IMR-90 (cell line): ENCODE data around the gene SLC29A1. TPM values are rescaled to one million over a fixed set of nuclear protein-coding genes. Genes with fewer than 3 reads are reported as not detected.
A peak's percentile ranks its signal among the peaks of the same experiment; 100 is the strongest.

ENCODE experiments used
- ATAC-seq: fragments of 200-7000 bp; cut with Tn5 transposase; 2 replicates; pipeline ENCODE4 v1.9.1; 2020; ENCODE audit warnings: low read depth, mild to moderate bottlenecking, moderate library complexity
- BruUV-seq: library from RNA; stranded (reverse); fragments of 400-500 nt; replicated peaks from 2 replicates; lab custom pipeline; 2021; lab: Mats Ljungman, UMichigan
- CTCF ChIA-PET: fragments of 300-600 bp; formaldehyde crosslinking; extraction: SDS; loops from one replicate; lab custom pipeline; 2021; ENCODE audit warnings: antibody characterized with exemption; lab: Yijun Ruan, JAX
- POLR2A ChIA-PET: fragments of 300-600 bp; sonication (Branson Sonifier 250); formaldehyde crosslinking; loops from one replicate; lab custom pipeline; 2022; ENCODE audit warnings: antibody characterized with exemption; ENCODE audit not compliant: unreplicated experiment; lab: Charles Lee
- DNase-seq: peaks from one replicate; pipeline ENCODE4 v3.0.0; 2013
- H2AFZ ChIP-seq: replicated peaks from 2 replicates; pipeline ENCODE3; 2013; ENCODE audit warnings: low read length, mild to moderate bottlenecking; ENCODE audit not compliant: poor library complexity
- H2AK5ac ChIP-seq: 2 replicates; pipeline ENCODE4 v1.6.1; 2013; ENCODE audit warnings: low read depth, low read length, inconsistent platforms
- H2AK9ac ChIP-seq: replicated peaks from 2 replicates; pipeline ENCODE3; 2013; ENCODE audit warnings: mild to moderate bottlenecking, low read depth, low read length, moderate library complexity; ENCODE audit not compliant: poor library complexity
- H2BK120ac ChIP-seq: 2 replicates; pipeline ENCODE4 v1.6.1; 2013; ENCODE audit warnings: low read depth, low read length, inconsistent platforms
- H2BK15ac ChIP-seq: 3 replicates; pipeline ENCODE4 v1.6.1; 2013; ENCODE audit warnings: low read depth, low read length, inconsistent platforms
- H2BK20ac ChIP-seq: 2 replicates; pipeline ENCODE4 v1.6.1; 2013; ENCODE audit warnings: low read depth, mild to moderate bottlenecking, inconsistent platforms, low read length, moderate library complexity
- H2BK5ac ChIP-seq: 2 replicates; pipeline ENCODE4 v1.6.1; 2013; ENCODE audit warnings: mild to moderate bottlenecking, low read depth, low read length, inconsistent platforms; ENCODE audit not compliant: poor library complexity, severe bottlenecking
- H3K14ac ChIP-seq: replicated peaks from 2 replicates; pipeline ENCODE4 v1.6.1; 2013; ENCODE audit warnings: low read depth, low read length, inconsistent platforms
- H3K18ac ChIP-seq: 2 replicates; pipeline ENCODE4 v1.6.1; 2013; ENCODE audit warnings: low read depth, low read length, control low read depth
- H3K23ac ChIP-seq: 2 replicates; pipeline ENCODE4 v1.6.1; 2013; ENCODE audit warnings: low read depth, low read length, inconsistent platforms
- H3K27ac ChIP-seq: 2 replicates; pipeline ENCODE4 v1.5.1; 2013; ENCODE audit warnings: mild to moderate bottlenecking, control low read depth, low read length; ENCODE audit not compliant: insufficient read depth
- H3K27me3 ChIP-seq: 2 replicates; pipeline ENCODE4 v1.6.1; 2013; ENCODE audit warnings: low read length; ENCODE audit not compliant: control insufficient read depth, insufficient read depth
- H3K36me3 ChIP-seq: 2 replicates; pipeline ENCODE4 v1.6.1; 2013; ENCODE audit warnings: low read length, mixed read lengths; ENCODE audit not compliant: control insufficient read depth, insufficient read depth
- H3K4ac ChIP-seq: 2 replicates; pipeline ENCODE4 v1.6.1; 2013; ENCODE audit warnings: low read depth, low read length, inconsistent platforms
- H3K4me1 ChIP-seq: 2 replicates; pipeline ENCODE4 v1.6.1; 2013; ENCODE audit warnings: low read length, mixed read lengths; ENCODE audit not compliant: control insufficient read depth, insufficient read depth
- H3K4me2 ChIP-seq: 2 replicates; pipeline ENCODE4 v1.6.1; 2013; ENCODE audit warnings: low read depth, mild to moderate bottlenecking, control low read depth, low read length, moderate library complexity
- H3K4me3 ChIP-seq: 2 replicates; pipeline ENCODE4 v1.5.1; 2013; ENCODE audit warnings: low read depth, mild to moderate bottlenecking, control low read depth, low read length, moderate library complexity; ENCODE audit not compliant: insufficient read depth
- H3K56ac ChIP-seq: 2 replicates; pipeline ENCODE4 v1.6.1; 2013; ENCODE audit warnings: low read length, inconsistent platforms; ENCODE audit not compliant: insufficient read depth; ENCODE audit errors: extremely low read depth
- H3K79me1 ChIP-seq, 2 experiments: 2 replicates each; pipeline ENCODE4 v1.6.1; 2013; ENCODE audit warnings: low read length in 2 of 2, inconsistent platforms in 1 of 2, low read depth in 1 of 2
- H3K9ac ChIP-seq: 2 replicates; pipeline ENCODE4 v1.6.1; 2013; ENCODE audit warnings: low read depth, low read length, control low read depth
- H3K9me1 ChIP-seq: 2 replicates; pipeline ENCODE4 v1.6.1; 2013; ENCODE audit warnings: low read length, inconsistent platforms; ENCODE audit not compliant: insufficient read depth
- H3K9me3 ChIP-seq: 2 replicates; pipeline ENCODE4 v1.6.1; 2013; ENCODE audit warnings: low read length; ENCODE audit not compliant: control insufficient read depth, insufficient read depth
- H4K20me1 ChIP-seq: 2 replicates; pipeline ENCODE4 v1.6.1; 2013; ENCODE audit warnings: low read length, inconsistent platforms; ENCODE audit not compliant: insufficient read depth
- H4K5ac ChIP-seq: 2 replicates; pipeline ENCODE4 v1.6.1; 2013; ENCODE audit warnings: mild to moderate bottlenecking, low read depth, low read length, control low read depth
- H4K8ac ChIP-seq, 2 experiments: 2 replicates each; pipeline ENCODE4 v1.6.1; 2013; ENCODE audit warnings: low read depth in 2 of 2, low read length in 2 of 2, control low read depth in 1 of 2, inconsistent platforms in 1 of 2
- H4K91ac ChIP-seq: 2 replicates; pipeline ENCODE4 v1.6.1; 2013; ENCODE audit warnings: low read depth, low read length, inconsistent platforms; ENCODE audit not compliant: insufficient read depth
- BHLHE40 ChIP-seq: fragments of 150-350 bp; IDR thresholded peaks from 2 replicates; pipeline ENCODE4 v1.6.1; 2016; ENCODE audit warnings: mild to moderate bottlenecking, low read depth, low read length
- CEBPB ChIP-seq: IDR thresholded peaks from 2 replicates; pipeline ENCODE4 v1.6.1; 2012; ENCODE audit warnings: low read depth, low read length, improper control_type of control experiment
- CHD1 ChIP-seq: IDR thresholded peaks from 2 replicates; pipeline ENCODE4 v1.6.1; 2012; ENCODE audit warnings: low read depth, low read length, improper control_type of control experiment
- FOS ChIP-seq: fragments of 150-350 bp; IDR thresholded peaks from 2 replicates; pipeline ENCODE4 v1.6.1; 2016; ENCODE audit warnings: low read depth, low read length
- MAFK ChIP-seq: IDR thresholded peaks from 2 replicates; pipeline ENCODE4 v1.6.1; 2012; ENCODE audit warnings: low read depth, low read length, improper control_type of control experiment
- MAZ ChIP-seq: IDR thresholded peaks from 2 replicates; pipeline ENCODE4 v1.6.1; 2012; ENCODE audit warnings: low read depth, mild to moderate bottlenecking, low read length, improper control_type of control experiment, moderate library complexity, borderline replicate concordance
- MXI1 ChIP-seq: IDR thresholded peaks from 2 replicates; pipeline ENCODE4 v1.6.1; 2012; ENCODE audit warnings: low read depth, mild to moderate bottlenecking, low read length, moderate library complexity, borderline replicate concordance
- NFE2L2 ChIP-seq: fragments of 150-350 bp; IDR thresholded peaks from 2 replicates; pipeline ENCODE4 v1.6.1; 2016; ENCODE audit warnings: low read depth, mild to moderate bottlenecking, low read length
- POLR2A ChIP-seq: IDR thresholded peaks from 2 replicates; pipeline ENCODE4 v1.6.1; 2012; ENCODE audit warnings: mild to moderate bottlenecking, low read depth, low read length
- RAD21 ChIP-seq: IDR thresholded peaks from 2 replicates; pipeline ENCODE4 v1.6.1; 2012; ENCODE audit warnings: low read length, improper control_type of control experiment
- RCOR1 ChIP-seq: IDR thresholded peaks from 2 replicates; pipeline ENCODE4 v1.6.1; 2012; ENCODE audit warnings: mild to moderate bottlenecking, low read length, improper control_type of control experiment; ENCODE audit not compliant: insufficient replicate concordance
- RFX5 ChIP-seq: IDR thresholded peaks from 2 replicates; pipeline ENCODE4 v1.8.0; 2012; ENCODE audit warnings: low read depth, mild to moderate bottlenecking, low read length, moderate library complexity
- SMC3 ChIP-seq: fragments of 150-350 bp; IDR thresholded peaks from 2 replicates; pipeline ENCODE4 v1.6.1; 2016; ENCODE audit warnings: low read depth, mild to moderate bottlenecking, antibody characterized with exemption, low read length, moderate library complexity
- WGBS, 2 experiments: methylation state at CpG; one replicate each; pipeline versions ENCODE4 v1.1.5 to v1.1.7; 2013; ENCODE audit warnings: missing lambda C conversion rate in 2 of 2; ENCODE audit not compliant: insufficient read length in 1 of 2; ENCODE audit errors: extremely low coverage in 2 of 2; 5-methylcytosine and 5-hydroxymethylcytosine counted together
- dilution Hi-C: fragments of 300-500 bp; cut with HindIII; formaldehyde crosslinking; loops from one replicate; pipeline ENCODE4 v1.14.3; 2018; ENCODE audit warnings: low sequenced_read_pairs; ENCODE audit not compliant: unreplicated experiment
- in situ Hi-C: fragments of 300-500 bp; cut with MboI; formaldehyde crosslinking; loops from 3 replicates; pipeline ENCODE4 v1.14.3; 2019; ENCODE audit warnings: low sequenced_read_pairs, inconsistent platforms, mixed read lengths
- intact Hi-C: fragments of 100-400 bp; cut with micrococcal nuclease; formaldehyde crosslinking; loops from 2 replicates; pipeline ENCODE4 v1.10.0; 2022
- polyA plus RNA-seq, 3 experiments: library from polyadenylated mRNA; depleted of rRNA; stranded (reverse); fragments of >200 nt; gene quantifications; 2 replicates each; pipeline ENCODE4 v1.2.3, GENCODE V29; 2012; ENCODE audit warnings: low replicate concordance in 1 of 3
- total RNA-seq: library from RNA; depleted of rRNA; stranded (reverse); fragments of >200 nt; gene quantifications from 2 replicates; pipeline ENCODE4 v1.2.3, GENCODE V29; 2012
- TF ChIP-seq, protein P1 (sequence below): fragments of 150-350 bp; IDR thresholded peaks from 2 replicates; pipeline ENCODE4 v1.6.1; 2016; ENCODE audit warnings: low read depth, mild to moderate bottlenecking, low read length, moderate library complexity, borderline replicate concordance
- TF ChIP-seq, protein P2 (sequence below): conservative IDR thresholded peaks from 2 replicates; pipeline ENCODE4 v1.5.1; 2012; ENCODE audit warnings: mild to moderate bottlenecking, low read depth, low read length, improper control_type of control experiment
- TF ChIP-seq, protein P3 (sequence below): fragments of 150-350 bp; IDR thresholded peaks from 2 replicates; pipeline ENCODE4 v1.6.1; 2017; ENCODE audit warnings: mild to moderate bottlenecking, antibody characterized with exemption, low read length, low read depth

Gene SLC29A1
- total and polyA plus RNA-seq, 2 of the 4 experiments (the other 2 are of a cell fraction) = 4.1 to 22.1 TPM

DNA sequence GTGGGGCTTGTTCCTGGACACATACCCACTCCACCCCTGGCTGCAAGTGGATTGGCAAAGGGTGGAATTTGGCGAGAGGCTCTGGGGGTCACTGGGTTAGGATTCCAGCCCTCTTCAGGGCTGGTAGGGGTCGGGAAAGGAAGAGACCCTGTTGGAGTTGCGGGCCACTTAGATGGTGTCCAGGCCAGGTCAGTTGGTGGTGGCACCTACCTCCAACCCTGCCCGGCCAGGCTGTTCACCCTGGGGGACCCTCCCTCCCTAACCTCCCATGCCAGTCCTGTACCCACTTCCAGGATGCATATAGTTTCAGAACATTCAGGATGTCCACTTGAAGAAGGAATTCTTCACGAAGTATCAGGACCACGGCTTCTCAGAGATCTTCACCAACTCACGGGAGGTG is 43.7 kb upstream of the SLC29A1 start:
- H3K14ac ChIP-seq = no peak overlapping the region
- intact Hi-C loops = no loop called here
- ChIA-PET CTCF (no interaction called here), POLR2A (no interaction called here)
- 0 out of 2 replicates have a peak overlapping the region, but pooled peaks have one; percentile 9 for H2BK20ac ChIP-seq
- no peaks in the 10 kb centered on the region for H3K9me3 ChIP-seq
- H3K9ac ChIP-seq = no peak overlapping the region
- peaks cover 13% of the 10 kb centered on the region for H3K27me3 ChIP-seq
- H3K23ac ChIP-seq = no peak overlapping the region
- peak overlapping the region in 1 of 2 experiments; percentile 40; a peak in 2 of 4 replicates for H4K8ac ChIP-seq
- 0 out of 2 replicates have a peak, but pooled peaks cover 9% of the 10 kb centered on the region for H3K9me1 ChIP-seq
- H3K4me3 ChIP-seq = no peak overlapping the region
- TF ChIP-seq POLR2A = no peak
- TF ChIP-seq, protein P1, sequence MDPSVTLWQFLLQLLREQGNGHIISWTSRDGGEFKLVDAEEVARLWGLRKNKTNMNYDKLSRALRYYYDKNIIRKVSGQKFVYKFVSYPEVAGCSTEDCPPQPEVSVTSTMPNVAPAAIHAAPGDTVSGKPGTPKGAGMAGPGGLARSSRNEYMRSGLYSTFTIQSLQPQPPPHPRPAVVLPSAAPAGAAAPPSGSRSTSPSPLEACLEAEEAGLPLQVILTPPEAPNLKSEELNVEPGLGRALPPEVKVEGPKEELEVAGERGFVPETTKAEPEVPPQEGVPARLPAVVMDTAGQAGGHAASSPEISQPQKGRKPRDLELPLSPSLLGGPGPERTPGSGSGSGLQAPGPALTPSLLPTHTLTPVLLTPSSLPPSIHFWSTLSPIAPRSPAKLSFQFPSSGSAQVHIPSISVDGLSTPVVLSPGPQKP = no peak
- TF ChIP-seq, protein P2, sequence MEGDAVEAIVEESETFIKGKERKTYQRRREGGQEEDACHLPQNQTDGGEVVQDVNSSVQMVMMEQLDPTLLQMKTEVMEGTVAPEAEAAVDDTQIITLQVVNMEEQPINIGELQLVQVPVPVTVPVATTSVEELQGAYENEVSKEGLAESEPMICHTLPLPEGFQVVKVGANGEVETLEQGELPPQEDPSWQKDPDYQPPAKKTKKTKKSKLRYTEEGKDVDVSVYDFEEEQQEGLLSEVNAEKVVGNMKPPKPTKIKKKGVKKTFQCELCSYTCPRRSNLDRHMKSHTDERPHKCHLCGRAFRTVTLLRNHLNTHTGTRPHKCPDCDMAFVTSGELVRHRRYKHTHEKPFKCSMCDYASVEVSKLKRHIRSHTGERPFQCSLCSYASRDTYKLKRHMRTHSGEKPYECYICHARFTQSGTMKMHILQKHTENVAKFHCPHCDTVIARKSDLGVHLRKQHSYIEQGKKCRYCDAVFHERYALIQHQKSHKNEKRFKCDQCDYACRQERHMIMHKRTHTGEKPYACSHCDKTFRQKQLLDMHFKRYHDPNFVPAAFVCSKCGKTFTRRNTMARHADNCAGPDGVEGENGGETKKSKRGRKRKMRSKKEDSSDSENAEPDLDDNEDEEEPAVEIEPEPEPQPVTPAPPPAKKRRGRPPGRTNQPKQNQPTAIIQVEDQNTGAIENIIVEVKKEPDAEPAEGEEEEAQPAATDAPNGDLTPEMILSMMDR = no peak
- no peak for TF ChIP-seq MAFK
- TF ChIP-seq NFE2L2 = no peak
- TF ChIP-seq BHLHE40 = no peak
- TF ChIP-seq RAD21 = no peak
- TF ChIP-seq CHD1 = no peak
- no peak for TF ChIP-seq CEBPB
- no peak for TF ChIP-seq MXI1
- no peak for TF ChIP-seq SMC3
- TF ChIP-seq FOS = no peak
- TF ChIP-seq RFX5 = no peak
- TF ChIP-seq, protein P3, sequence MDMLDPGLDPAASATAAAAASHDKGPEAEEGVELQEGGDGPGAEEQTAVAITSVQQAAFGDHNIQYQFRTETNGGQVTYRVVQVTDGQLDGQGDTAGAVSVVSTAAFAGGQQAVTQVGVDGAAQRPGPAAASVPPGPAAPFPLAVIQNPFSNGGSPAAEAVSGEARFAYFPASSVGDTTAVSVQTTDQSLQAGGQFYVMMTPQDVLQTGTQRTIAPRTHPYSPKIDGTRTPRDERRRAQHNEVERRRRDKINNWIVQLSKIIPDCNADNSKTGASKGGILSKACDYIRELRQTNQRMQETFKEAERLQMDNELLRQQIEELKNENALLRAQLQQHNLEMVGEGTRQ = no peak
- no peak for TF ChIP-seq RCOR1
- no peak for TF ChIP-seq MAZ
- no peak overlapping the region for H3K18ac ChIP-seq
- in situ Hi-C loops = no loop called here
- ATAC-seq = no peak
- no peak overlapping the region for H2BK5ac ChIP-seq
- no peak for DNase-seq
- H3K36me3 ChIP-seq = no peaks in the 10 kb centered on the region
- H2AK5ac ChIP-seq = 0 out of 2 replicates have a peak overlapping the region, but pooled peaks have one; percentile 15
- peak overlapping the region; percentile 20 for H3K4ac ChIP-seq
- peak overlapping the region; percentile 55 for H2AK9ac ChIP-seq
- H3K56ac ChIP-seq = no peak overlapping the region
- no peaks in the 10 kb centered on the region for H3K79me1 ChIP-seq
- H3K4me1 ChIP-seq = no peaks in the 10 kb centered on the region
- WGBS, 2 experiments = no CpG with 5 or more reads among the region's 7 CpGs
- H4K20me1 ChIP-seq = no peaks in the 10 kb centered on the region; the same call in 1 of the 2 replicates
- H3K4me2 ChIP-seq = no peak overlapping the region
- dilution Hi-C loops = no loop called here
- H2AFZ ChIP-seq = no peak overlapping the region
- H2BK120ac ChIP-seq = 0 out of 2 replicates have a peak overlapping the region, but pooled peaks have one; percentile 40
- H4K91ac ChIP-seq = no peak overlapping the region
- no peak overlapping the region for H4K5ac ChIP-seq
- H2BK15ac ChIP-seq = no peak overlapping the region
- no peak overlapping the region for H3K27ac ChIP-seq
- no TSS peak for BruUV-seq
